Neutrophil (primary cell): Measurements from ENCODE around the gene VAV1.

Source experiments
- H3K27ac ChIP-seq: fragments of 200-600 bp; sonication (generic); 2 replicates; pipeline ENCODE4 v1.5.1; 2016; ENCODE audit warnings: mild to moderate bottlenecking, moderate library complexity
- H3K27me3 ChIP-seq: fragments of 200-600 bp; sonication (generic); 2 replicates; pipeline ENCODE4 v1.6.0; 2016; ENCODE audit warnings: mild to moderate bottlenecking
- H3K36me3 ChIP-seq: fragments of 200-600 bp; sonication (generic); 2 replicates; pipeline ENCODE4 v1.5.1; 2017
- H3K4me1 ChIP-seq, 2 experiments: fragments of 200-600 bp in 1 of 2; sonication (generic) in 1 of 2; 1 replicate in 1 of 2; 2 replicates in 1 of 2; pipeline versions ENCODE4 v1.5.1 to v1.6.1; 2013 to 2016; ENCODE audit warnings: low read depth in 1 of 2, low read length in 1 of 2, mild to moderate bottlenecking in 1 of 2, moderate library complexity in 1 of 2; ENCODE audit not compliant: control insufficient read depth in 1 of 2, insufficient read depth in 1 of 2
- H3K4me3 ChIP-seq, 2 experiments: fragments of 200-600 bp in 1 of 2; sonication (generic) in 1 of 2; 1 replicate in 1 of 2; 2 replicates in 1 of 2; pipeline ENCODE4 v1.5.1; 2013 to 2016; ENCODE audit warnings: low read depth in 1 of 2, low read length in 1 of 2, mild to moderate bottlenecking in 1 of 2, moderate library complexity in 1 of 2
- H3K9me3 ChIP-seq: fragments of 200-600 bp; sonication (generic); 2 replicates; pipeline ENCODE4 v1.5.1; 2016
- TF ChIP-seq, protein P1 (sequence below): fragments of 200-600 bp; sonication (generic); IDR thresholded peaks from 2 replicates; pipeline ENCODE4 v1.5.1; 2016; ENCODE audit warnings: antibody characterized with exemption

The VAV1 gene

DNA sequence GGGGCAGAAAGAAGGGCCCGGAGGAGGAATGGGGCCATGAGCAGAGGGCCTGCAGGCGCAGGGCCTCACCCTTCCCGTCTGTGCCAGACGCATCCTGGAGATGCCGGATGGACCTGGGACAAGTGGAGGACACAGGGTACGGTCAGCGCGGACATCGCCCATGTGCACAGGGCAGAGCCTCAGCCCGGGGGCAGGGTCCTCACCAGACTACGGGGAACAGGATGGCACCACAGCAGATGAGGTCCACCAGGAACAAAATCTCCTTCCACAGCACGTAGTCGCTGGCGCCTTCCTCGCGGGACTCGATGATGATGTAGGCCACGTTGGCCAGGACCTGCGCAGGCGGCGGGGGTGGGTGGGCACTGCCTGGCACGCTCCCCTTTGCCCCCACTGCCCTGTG, 40.7 kb upstream of the VAV1 start:
- H3K27me3 ChIP-seq, result no peaks in the 10 kb centered on the region
- H3K36me3 ChIP-seq, result peaks cover 46% of the 10 kb centered on the region
- H3K4me1 ChIP-seq, result peaks cover 46% of the 10 kb centered on the region in 2 experiments
- H3K9me3 ChIP-seq, result no peaks in the 10 kb centered on the region
- no peak overlapping the region for H3K4me3 ChIP-seq
- TF ChIP-seq, protein P1, sequence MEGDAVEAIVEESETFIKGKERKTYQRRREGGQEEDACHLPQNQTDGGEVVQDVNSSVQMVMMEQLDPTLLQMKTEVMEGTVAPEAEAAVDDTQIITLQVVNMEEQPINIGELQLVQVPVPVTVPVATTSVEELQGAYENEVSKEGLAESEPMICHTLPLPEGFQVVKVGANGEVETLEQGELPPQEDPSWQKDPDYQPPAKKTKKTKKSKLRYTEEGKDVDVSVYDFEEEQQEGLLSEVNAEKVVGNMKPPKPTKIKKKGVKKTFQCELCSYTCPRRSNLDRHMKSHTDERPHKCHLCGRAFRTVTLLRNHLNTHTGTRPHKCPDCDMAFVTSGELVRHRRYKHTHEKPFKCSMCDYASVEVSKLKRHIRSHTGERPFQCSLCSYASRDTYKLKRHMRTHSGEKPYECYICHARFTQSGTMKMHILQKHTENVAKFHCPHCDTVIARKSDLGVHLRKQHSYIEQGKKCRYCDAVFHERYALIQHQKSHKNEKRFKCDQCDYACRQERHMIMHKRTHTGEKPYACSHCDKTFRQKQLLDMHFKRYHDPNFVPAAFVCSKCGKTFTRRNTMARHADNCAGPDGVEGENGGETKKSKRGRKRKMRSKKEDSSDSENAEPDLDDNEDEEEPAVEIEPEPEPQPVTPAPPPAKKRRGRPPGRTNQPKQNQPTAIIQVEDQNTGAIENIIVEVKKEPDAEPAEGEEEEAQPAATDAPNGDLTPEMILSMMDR, result no peak
- no peak overlapping the region for H3K27ac ChIP-seq

- peaks cover 46% of the 10 kb centered on the region for H3K36me3 ChIP-seq
- H3K4me3 ChIP-seq, result no peak overlapping the region
- TF ChIP-seq, protein P1, result no peak
- no peak overlapping the region for H3K27ac ChIP-seq
- H3K27me3 ChIP-seq, result no peaks in the 10 kb centered on the region
- no peaks in the 10 kb centered on the region for H3K9me3 ChIP-seq
- H3K4me1 ChIP-seq, result peaks cover 43 to 44% of the 10 kb centered on the region in 2 experiments
Observed at GRCh38 chr19:6732803-6733337, 39.6 kb upstream of the VAV1 start.

GRCh38 chr19:6733338-6734095, 39.0 kb upstream of the VAV1 start:
- Histone ChIP-seq H3K27ac (no peak overlapping the region), H3K27me3 (no peaks in the 10 kb centered on the region), H3K4me3 (no peak overlapping the region), H3K4me1 (peaks cover 43 to 44% of the 10 kb centered on the region in 2 experiments), H3K36me3 (peaks cover 46% of the 10 kb centered on the region), H3K9me3 (no peaks in the 10 kb centered on the region)
- TF ChIP-seq, protein P1, result no peak

DNA sequence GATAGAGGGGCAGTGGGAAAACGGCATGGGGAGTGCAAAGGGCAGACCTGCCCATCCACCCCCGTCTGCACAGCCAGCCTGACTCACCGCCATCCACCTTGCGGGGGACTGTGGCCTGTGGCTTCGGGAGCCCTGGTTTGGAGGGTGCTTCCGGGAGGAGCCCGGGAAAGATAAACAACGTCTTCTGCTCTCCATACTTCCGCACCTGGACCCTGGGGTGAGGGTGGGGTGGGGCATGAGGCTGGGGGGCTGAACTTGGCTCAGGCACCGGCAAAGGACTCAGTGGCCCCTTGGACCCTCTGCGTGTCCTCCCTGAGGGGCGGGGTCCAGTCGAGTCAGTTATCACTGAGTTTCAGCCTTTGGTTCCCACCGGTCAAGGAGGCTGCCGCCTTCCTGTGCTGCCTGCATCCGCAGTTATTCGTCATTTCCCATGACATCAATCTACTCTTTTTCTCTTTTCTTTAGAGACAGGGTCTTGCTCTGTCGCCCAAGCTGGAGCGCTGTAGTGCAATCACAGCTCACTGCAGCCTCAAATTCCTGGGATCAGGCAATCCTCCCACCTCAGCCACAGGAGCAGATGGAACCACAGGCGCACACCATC, 38.3 kb upstream of the VAV1 start:
- no peak overlapping the region for H3K4me3 ChIP-seq
- H3K4me1 ChIP-seq, result peaks cover 43 to 44% of the 10 kb centered on the region in 2 experiments
- no peaks in the 10 kb centered on the region for H3K9me3 ChIP-seq
- TF ChIP-seq, protein P1, result no peak
- H3K27ac ChIP-seq, result no peak overlapping the region
- H3K36me3 ChIP-seq, result peaks cover 46% of the 10 kb centered on the region
- no peaks in the 10 kb centered on the region for H3K27me3 ChIP-seq

DNA sequence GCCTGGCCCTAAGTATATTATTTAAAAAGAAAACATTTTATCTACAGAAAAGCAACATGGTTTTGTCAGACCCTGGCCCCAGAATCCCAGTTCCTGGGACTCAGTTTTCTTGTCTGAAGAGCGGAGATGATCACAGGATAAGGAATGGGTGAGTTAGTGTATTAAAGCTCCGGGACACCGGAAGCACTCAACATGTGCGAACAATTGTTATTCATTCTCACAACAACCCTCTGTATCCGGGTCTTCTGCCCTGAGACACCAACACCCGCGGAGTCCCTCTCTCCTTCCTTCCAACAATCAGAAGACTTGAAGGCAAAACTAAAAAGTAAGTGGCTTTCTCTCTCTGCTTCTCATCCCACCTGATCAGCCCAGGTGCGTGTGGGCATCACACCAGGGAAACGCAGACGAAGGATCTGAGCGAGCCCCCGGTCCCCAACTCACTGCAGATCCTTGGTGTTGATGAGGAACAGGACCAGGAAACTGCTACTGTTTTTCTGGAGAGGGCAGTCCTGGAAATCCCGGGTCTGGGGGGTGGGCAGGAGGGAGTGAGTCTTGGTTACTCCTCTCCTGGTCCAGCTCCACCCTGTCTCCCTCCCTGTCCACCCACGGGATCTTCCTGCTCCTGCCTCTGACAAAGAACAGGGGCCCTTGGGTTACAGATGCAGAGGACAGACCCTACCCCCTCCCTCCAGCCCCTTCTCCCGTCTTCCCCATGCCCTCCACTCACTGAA, 37.2 kb upstream of the VAV1 start:
- H3K9me3 ChIP-seq, result no peaks in the 10 kb centered on the region
- peaks cover 8% of the 10 kb centered on the region for H3K27me3 ChIP-seq
- H3K36me3 ChIP-seq, result peaks cover 46% of the 10 kb centered on the region
- TF ChIP-seq, protein P1, result no peak
- peak overlapping the region; percentile 91 for H3K27ac ChIP-seq
- no peak overlapping the region for H3K4me3 ChIP-seq
- peaks cover 43 to 46% of the 10 kb centered on the region in 2 experiments for H3K4me1 ChIP-seq
